Prostate gland (tissue), 2 donors: ENCODE measurements around the gene IGF1R. TPM values are rescaled to one million over a fixed set of nuclear protein-coding genes. Genes with fewer than 3 reads are reported as not detected.

Experiments
- DNase-seq: peaks from one replicate; pipeline ENCODE4 v3.0.0-alpha.2; 2019; ENCODE audit warnings: low spot score
- H3K27ac ChIP-seq, 2 donors: fragments of 200-600 bp; sonication (generic); 2 replicates each; pipeline ENCODE4 v1.5.1; 2017 to 2019
- H3K27me3 ChIP-seq: fragments of 200-600 bp; sonication (generic); replicated peaks from 2 replicates; pipeline ENCODE4 v1.5.1; 2019; ENCODE audit not compliant: insufficient read depth
- H3K36me3 ChIP-seq, 2 donors: fragments of 200-600 bp; sonication (generic); 1 replicate in 1 of 2; 2 replicates in 1 of 2; pipeline versions ENCODE4 v1.5.1 to v1.8.1; 2017 to 2019
- H3K4me1 ChIP-seq: fragments of 200-600 bp; sonication (generic); replicated peaks from 2 replicates; pipeline ENCODE4 v1.5.1; 2019
- H3K4me3 ChIP-seq, 2 donors: fragments of 200-600 bp; sonication (generic); 2 replicates each; pipeline ENCODE4 v1.5.1; 2017 to 2019
- H3K9me3 ChIP-seq: fragments of 200-600 bp; sonication (generic); 2 replicates; pipeline ENCODE4 v1.5.1; 2017
- CTCF ChIP-seq, 4 experiments: fragments of 200-600 bp in 2 of 4; fragments of 450-650 bp in 2 of 4; sonication (generic) in 2 of 4; IDR thresholded peaks; 1 replicate in 3 of 4; 2 replicates in 1 of 4; pipeline ENCODE4 v1.5.1; 2016 to 2019; ENCODE audit warnings: antibody characterized with exemption in 4 of 4, mild to moderate bottlenecking in 2 of 4, moderate library complexity in 2 of 4
- POLR2A ChIP-seq: fragments of 450-650 bp; IDR thresholded peaks from one replicate; pipeline ENCODE4 v1.6.1; 2016; ENCODE audit warnings: antibody characterized with exemption, mild to moderate bottlenecking
- POLR2AphosphoS5 ChIP-seq: sonication (generic); formaldehyde crosslinking; IDR thresholded peaks from one replicate; pipeline ENCODE4 v1.6.1; 2017; ENCODE audit warnings: antibody characterized with exemption
- WGBS: methylation state at CpG from one replicate; pipeline ENCODE4 v1.1.5; 2018; 5-methylcytosine and 5-hydroxymethylcytosine counted together
- intact Hi-C: fragments of 100-400 bp; cut with DNase I; formaldehyde crosslinking; loops from one replicate; pipeline ENCODE4 v1.14.2; 2022
- total RNA-seq, 2 donors: library from RNA; depleted of rRNA; stranded (reverse); fragments of >200 nt; gene quantifications; one replicate each; pipeline ENCODE4 v1.1.0, GENCODE V29; 2016

The IGF1R gene
- total RNA-seq, 2 donors from 2014 or later, result 190 to 216 TPM

DNA sequence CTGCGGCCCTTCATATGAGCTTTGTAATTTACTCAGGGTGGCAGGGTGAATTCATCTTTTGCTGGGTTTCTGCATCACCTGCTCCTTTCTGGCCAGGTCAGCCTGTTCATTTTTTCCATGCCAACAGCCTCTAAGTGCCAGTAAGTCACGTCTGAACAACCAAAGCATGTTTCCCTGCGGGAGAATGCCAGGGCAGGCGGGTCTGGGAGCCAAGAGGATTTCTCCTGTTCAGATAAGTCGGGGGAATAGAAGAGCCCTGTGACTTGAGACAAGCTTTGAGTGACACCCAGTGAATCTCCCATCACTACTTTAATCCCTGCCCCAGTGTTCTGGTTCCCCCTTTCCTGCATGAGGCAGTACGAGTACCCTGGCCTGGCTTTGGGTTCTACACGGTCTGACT is 206.2 kb downstream of the IGF1R start:
- peak overlapping the region; percentile 91 for H3K27ac ChIP-seq
- peak; percentile 54 for DNase-seq
- peaks cover 39% of the 10 kb centered on the region for H3K4me1 ChIP-seq
- intact Hi-C loops, result no loop called here
- no peaks in the 10 kb centered on the region for H3K27me3 ChIP-seq
- WGBS, result 39% methylated on average over 7 of the region's 7 CpGs
- TF ChIP-seq POLR2AphosphoS5 (peak; percentile 56), POLR2A (no peak), CTCF (IDR thresholded peaks at IDR 0.05) (no peak)
- H3K36me3 ChIP-seq, result no peaks in the 10 kb centered on the region
- no peaks in the 10 kb centered on the region for H3K9me3 ChIP-seq
- no peak overlapping the region for H3K4me3 ChIP-seq

GRCh38 chr15:98855067-98855814 is 206.9 kb downstream of the IGF1R start:
- H3K27ac ChIP-seq, result peak overlapping the region; percentile 91
- no peaks in the 10 kb centered on the region for H3K27me3 ChIP-seq
- H3K4me1 ChIP-seq, result peaks cover 42% of the 10 kb centered on the region
- no peak overlapping the region for H3K4me3 ChIP-seq
- no peaks in the 10 kb centered on the region for H3K36me3 ChIP-seq
- 64% methylated on average over 10 of the region's 10 CpGs for WGBS
- TF ChIP-seq POLR2AphosphoS5 (no peak), CTCF (IDR thresholded peaks at IDR 0.05) (no peak), POLR2A (no peak)
- DNase-seq, result no peak
- intact Hi-C loops, result no loop called here
- H3K9me3 ChIP-seq, result no peaks in the 10 kb centered on the region

GRCh38 chr15:98855815-98856531 is 207.6 kb downstream of the IGF1R start:
- 45% methylated on average over 10 of the region's 10 CpGs for WGBS

GRCh38 chr15:98856532-98856907 is 208.2 kb downstream of the IGF1R start:
- Histone ChIP-seq H3K27me3 (no peaks in the 10 kb centered on the region), H3K27ac (peak overlapping the region; percentile 6 to 91), H3K9me3 (no peaks in the 10 kb centered on the region), H3K36me3 (no peaks in the 10 kb centered on the region), H3K4me3 (no peak overlapping the region), H3K4me1 (peaks cover 33% of the 10 kb centered on the region)
- no peak for DNase-seq
- 17% methylated on average over 1 of the region's 1 CpG for WGBS
- no peak for TF ChIP-seq POLR2A
- TF ChIP-seq CTCF (IDR thresholded peaks at IDR 0.05), result no peak
- no peak for TF ChIP-seq POLR2AphosphoS5
- intact Hi-C loops, result no loop called here

More at GRCh38 chr15:98855815-98856531, 207.6 kb downstream of the IGF1R start:
- DNase-seq, result no peak
- TF ChIP-seq POLR2A, result no peak
- no peak for TF ChIP-seq CTCF (IDR thresholded peaks at IDR 0.05)
- no peak for TF ChIP-seq POLR2AphosphoS5
- no peaks in the 10 kb centered on the region for H3K27me3 ChIP-seq
- H3K9me3 ChIP-seq, result no peaks in the 10 kb centered on the region
- no peaks in the 10 kb centered on the region for H3K36me3 ChIP-seq
- peaks cover 36% of the 10 kb centered on the region for H3K4me1 ChIP-seq
- intact Hi-C loops, result no loop called here
- H3K27ac ChIP-seq, result peak overlapping the region; percentile 91
- H3K4me3 ChIP-seq, result no peak overlapping the region

DNA sequence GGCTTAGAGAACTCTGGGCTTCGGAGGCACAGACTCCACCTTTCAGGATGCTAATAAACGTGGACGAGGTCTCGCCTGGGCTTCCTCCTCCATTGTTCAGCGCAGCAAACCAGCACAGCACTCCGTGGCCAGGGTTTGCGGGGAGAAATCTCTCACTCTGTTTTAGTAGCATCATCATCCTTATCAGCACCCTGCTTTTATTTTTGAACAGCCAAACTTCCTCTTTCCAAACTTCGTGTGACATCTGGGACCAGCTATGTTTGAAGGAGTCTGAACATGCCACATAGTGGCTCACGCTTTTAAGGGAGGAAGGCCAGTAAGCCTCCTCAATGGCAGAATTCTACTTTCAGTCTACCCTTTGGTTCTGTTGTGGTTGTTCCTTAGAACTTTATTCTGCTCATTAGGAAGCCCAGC is 210.3 kb downstream of the IGF1R start:
- intact Hi-C loops, result no loop called here

More for the DNA sequence above, 210.3 kb downstream of the IGF1R start:
- Histone ChIP-seq H3K4me3 (no peak overlapping the region), H3K9me3 (no peaks in the 10 kb centered on the region), H3K27me3 (no peaks in the 10 kb centered on the region), H3K36me3 (no peaks in the 10 kb centered on the region), H3K4me1 (peaks cover 29% of the 10 kb centered on the region), H3K27ac (peak overlapping the region in 1 of 2 donors; percentile 91)
- WGBS, result 61% methylated on average over 9 of the region's 9 CpGs
- TF ChIP-seq POLR2A, result no peak
- TF ChIP-seq CTCF (IDR thresholded peaks at IDR 0.05), result no peak
- no peak for TF ChIP-seq POLR2AphosphoS5
- no peak for DNase-seq
